Left forelimb (tissue), 1 donor: ENCODE results near the gene PHKG2.
"Not testable (repeated sequence)": the region's sequence is repeated elsewhere in the genome, so short reads cannot be mapped to it uniquely, and the experiment has no call there.

ENCODE experiments used
- DNase-seq: peaks from one replicate; pipeline ENCODE4 v3.0.0-alpha.2; 2018; ENCODE audit warnings: low spot score

Gene PHKG2, protein sequence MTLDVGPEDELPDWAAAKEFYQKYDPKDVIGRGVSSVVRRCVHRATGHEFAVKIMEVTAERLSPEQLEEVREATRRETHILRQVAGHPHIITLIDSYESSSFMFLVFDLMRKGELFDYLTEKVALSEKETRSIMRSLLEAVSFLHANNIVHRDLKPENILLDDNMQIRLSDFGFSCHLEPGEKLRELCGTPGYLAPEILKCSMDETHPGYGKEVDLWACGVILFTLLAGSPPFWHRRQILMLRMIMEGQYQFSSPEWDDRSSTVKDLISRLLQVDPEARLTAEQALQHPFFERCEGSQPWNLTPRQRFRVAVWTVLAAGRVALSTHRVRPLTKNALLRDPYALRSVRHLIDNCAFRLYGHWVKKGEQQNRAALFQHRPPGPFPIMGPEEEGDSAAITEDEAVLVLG

DNA sequence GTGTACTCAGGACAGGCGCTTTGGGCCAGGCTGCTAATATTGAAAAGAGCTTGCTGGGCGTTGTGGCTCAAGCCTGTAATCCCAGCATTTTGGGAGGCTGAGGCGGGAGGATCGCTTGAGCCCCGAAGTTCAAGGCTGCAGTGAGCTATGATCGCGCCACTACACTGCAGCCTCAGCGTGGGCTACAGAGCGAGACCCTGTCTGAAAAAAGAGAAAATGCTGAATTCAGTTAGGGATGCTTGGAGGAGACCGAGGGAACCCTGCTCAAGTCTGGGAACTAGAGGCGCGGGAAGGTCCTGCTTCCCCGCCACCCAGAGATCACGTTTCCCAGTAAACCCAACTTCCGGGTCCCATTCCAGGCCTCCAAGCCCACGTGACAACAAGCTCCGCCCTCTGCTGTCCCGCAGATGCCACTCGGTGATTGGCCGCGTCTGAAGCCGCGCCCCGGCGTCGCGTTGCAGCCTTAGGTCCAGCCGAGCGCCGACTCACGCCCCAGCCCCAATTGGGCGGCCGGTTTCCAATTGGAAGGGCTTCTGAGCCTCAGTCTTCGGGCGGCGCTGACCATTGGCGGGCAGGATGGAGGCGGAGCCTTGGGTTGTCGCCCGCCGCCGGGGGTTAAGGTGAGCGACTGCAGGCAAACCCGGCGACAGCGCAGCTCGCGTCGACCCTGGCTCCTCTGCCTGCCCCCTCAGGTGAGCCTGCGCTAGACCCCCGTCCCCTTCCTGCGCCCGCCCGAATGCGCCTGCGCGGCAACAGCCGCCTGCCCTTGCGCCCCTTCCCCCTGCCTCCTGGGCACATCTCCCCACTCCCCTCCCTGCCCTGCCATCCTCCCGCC lies at the start of gene PHKG2:
TSS of gene PHKG2 (plus strand) at position 627 of the 835 bp plus-strand sequence. CDS start 396 bp downstream, outside the sequence.
- peak; percentile 97 for DNase-seq

DNA sequence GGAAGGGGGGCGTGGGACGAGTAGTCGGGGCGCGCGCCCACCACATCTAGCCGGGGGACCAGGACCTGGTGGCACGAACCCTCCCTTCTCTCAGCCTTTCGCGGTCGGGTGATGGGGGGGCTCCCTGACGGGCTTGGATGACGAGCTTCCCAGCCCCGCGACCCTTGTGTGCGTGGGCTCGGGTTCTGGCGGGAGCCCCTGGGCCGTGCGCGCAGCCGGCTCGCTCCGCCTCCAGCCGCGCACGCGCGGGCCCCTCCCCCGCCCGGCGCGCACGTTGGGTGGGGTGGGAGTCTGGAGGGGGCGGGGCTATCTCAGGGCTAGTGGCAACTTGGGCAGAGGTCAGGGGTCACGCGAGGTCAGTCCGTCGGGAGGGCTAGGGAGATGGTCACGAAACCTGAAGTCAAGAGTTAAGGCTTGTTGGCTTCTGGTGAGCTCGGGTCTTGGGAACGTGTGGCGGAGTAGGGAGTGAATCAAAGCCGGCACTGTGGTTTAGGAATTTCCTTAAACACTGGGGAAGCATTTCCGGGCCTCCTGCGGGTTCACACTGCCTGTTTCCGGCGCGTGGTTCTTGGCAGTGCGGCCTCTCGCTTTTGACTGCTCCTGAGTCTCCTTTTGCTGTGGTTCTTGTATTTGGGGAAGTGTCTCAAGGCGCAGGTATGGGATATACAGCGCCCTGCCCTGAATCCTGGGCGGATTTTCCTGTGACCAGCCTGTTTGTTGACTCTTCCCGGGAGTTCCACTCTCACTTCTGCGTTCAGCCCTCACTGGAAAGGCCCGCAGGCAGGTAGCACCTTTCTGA lies 49.2 kb upstream of the PHKG2 start, which contains the start of gene SRCAP:
TSS of gene SRCAP (plus strand) at position 356 of the 799 bp plus-strand sequence. CDS start 1,654 bp downstream, outside the sequence.
- DNase-seq, result peak; percentile 89

DNA sequence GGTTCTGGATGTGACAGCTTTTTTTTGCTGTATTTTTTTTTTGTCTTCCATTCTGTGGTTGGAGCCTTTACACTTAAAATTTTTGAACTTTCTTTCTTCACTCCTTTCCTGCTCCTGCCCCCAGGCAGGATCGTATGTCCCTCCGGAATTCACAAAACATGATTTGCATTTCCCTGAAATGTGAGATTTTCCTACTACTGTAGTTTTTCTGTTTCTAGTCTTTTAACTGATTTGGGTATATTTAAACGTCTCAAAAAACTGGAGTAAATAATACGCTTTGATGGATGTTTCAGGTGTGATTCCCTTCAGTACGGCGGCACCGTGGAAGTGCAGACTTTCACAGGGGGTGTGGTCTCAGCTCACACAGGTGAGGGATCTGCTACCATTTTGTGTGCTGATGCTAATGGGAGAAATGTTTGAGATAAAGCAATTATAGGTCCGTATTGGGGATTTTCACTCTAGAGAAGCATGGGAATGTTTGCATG lies 48.6 kb upstream of the PHKG2 start:
- no peak for DNase-seq

DNA sequence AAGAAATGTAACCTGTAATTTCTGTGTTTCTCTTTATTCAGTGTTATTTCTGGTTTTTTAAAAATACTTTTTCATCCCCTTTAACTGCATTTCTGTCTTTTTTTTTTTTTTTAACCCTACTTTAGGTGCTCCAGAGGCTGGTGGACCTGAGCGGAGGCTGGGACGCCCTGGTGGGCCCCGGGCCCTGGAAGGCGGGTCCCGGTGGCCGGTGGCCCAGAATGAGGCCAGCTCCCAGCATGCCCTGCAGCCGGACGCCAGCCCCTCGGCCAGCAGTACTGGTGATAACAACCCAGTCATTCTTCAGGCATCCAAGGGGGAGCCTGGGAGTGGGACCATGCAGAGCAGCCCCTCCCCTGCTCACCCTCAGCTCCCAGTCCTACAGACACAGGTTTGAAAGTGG lies 47.7 kb upstream of the PHKG2 start:
- no peak for DNase-seq

DNA sequence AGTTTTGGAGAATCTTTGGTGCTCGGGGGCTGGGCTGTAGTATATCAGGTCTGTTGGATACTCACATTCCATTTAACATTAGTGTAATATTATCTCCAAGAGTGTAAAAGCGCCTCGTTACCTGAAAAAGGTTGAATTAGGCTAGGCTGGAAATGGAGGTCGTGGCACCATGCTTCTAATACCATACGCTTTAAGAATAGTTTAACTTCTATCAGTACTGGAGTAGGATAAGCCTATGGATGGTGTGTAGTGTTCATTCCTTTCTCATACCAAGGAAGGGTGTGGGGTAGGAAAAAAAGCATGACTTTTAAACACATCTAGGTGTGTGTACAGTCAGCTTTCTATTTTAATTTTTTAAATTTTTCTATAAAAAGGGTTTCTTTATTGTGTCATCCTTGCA lies 47.3 kb upstream of the PHKG2 start:
- no peak for DNase-seq

DNA sequence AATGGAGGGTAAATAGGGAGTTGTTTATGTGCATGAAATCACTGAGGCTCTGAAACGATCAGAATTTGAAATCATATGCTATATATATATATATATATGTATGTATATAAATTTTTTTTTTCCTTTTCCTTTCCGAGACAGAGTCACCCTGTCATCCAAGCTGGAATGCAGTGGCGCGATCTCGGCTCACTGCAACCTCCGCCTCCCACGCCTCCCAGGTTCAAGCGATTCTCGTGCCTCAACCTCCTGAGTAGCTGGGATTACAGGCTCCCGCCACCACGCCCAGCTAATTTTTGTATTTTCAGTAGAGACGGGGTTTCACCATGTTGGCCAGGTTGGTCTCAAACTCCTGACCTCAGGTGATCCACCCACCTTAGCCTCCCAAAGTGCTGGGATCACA lies 45.2 kb upstream of the PHKG2 start:
- not testable (repeated sequence) for DNase-seq

DNA sequence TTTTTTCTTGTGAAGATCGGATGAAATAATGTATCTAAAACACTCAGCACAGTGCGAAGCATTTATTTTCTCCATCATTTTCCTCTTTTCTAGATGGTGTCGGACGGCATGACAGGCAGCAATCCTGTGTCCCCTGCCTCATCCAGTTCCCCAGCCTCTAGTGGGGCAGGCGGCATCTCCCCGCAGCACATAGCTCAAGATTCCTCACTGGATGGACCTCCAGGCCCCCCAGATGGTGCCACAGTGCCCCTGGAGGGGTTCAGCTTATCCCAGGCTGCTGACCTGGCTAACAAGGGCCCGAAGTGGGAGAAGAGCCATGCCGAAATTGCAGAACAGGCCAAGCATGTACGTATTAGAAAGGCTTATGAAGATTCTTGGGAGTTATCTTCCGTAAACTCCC lies 44.3 kb upstream of the PHKG2 start:
- DNase-seq, result no peak

DNA sequence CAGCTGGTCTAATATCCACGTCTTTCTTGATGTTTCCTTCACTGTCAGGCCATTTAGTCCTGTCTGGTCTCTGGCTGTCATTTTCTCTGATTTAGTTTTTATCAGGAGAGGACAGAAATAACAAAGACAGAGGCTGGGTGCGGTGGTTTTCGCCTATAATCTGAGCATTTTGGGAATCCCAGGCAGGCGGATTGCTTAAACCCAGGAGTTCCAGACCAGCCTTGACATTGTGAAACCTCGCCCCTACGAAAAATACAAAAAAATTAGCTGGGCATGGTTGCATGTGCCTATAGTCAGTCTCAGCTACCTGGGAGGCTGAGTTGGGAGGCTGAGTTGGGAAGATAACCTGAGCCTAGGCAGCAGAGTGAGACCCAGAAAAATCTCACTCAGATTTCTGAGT lies 42.2 kb upstream of the PHKG2 start:
- no peak for DNase-seq

DNA sequence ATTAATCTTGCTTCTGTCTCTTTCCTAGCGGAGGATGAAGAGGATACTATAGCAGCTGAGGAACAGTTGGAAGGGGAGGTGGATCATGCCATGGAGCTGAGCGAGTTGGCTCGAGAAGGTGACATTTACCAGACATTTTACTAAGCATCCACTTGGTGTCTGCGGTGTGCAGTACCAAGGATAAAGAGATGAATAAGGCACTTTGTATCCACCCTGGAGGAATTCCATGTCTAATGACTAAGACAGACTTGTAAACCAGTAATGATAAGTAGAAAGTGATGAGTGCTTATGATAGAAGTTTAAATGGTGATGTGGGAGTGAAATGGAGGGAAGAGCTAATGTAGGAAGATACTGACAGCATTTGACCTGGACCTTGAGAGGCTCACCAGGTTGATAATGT lies 37.3 kb upstream of the PHKG2 start:
- DNase-seq, result no peak

DNA sequence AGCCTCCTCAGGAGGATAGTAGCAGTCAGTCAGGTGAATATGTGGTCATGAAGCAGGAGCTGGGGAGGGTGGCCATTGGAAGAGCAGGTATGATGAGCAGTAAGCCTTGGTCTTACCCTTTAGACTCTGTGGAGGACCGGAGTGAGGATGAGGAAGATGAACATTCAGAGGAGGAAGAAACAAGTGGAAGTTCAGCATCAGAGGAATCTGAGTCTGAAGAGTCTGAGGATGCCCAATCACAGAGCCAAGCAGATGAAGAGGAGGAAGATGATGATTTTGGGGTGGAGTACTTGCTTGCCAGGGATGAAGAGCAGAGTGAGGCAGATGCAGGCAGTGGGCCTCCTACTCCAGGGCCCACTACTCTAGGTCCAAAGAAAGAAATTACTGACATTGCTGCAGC lies 36.5 kb upstream of the PHKG2 start:
- no peak for DNase-seq

DNA sequence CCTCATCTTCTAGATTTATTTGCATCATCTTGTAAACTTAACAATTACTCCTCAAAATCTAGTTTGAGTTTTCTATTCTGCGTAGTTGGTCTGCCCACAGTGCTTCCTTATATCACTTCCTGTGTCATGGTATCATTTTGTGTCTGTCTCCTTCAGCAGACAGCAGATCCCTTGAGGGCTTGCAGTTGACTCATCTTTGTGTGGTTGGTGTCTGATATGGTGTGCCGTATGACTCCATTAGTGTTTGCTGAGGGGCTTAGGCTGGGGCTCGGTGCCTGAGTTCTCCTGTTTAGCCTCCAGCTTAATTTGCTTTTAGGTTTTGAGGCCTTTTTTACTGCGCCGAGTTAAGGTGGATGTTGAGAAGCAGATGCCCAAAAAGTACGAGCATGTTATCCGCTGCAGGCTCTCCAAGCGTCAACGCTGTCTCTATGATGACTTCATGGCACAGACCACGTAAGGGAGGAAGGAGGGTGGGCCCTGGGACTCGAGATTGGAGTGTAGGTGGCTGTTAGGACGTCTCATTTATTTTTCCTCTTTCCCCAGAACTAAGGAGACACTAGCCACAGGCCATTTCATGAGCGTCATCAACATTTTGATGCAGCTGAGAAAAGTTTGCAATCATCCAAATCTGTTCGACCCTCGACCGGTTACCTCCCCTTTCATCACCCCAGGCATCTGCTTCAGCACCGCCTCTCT lies 32.3 kb upstream of the PHKG2 start:
- DNase-seq, result no peak

DNA sequence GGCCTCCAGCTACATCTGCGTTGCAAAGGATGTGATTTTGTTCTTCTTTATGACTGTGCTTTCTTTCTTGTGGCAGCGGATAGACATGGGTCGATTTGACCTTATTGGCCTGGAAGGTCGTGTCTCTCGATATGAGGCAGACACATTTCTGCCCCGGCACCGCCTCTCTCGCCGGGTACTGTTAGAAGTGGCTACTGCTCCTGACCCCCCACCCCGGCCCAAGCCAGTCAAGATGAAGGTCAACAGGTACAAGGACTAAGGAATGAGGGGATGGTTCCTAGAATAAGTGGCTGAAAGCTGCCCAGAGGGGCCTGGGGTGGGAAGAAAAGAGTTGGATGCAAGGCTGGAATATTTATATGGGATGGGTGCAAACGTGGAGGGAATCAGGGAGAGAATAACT lies 28.1 kb upstream of the PHKG2 start:
- no peak for DNase-seq

DNA sequence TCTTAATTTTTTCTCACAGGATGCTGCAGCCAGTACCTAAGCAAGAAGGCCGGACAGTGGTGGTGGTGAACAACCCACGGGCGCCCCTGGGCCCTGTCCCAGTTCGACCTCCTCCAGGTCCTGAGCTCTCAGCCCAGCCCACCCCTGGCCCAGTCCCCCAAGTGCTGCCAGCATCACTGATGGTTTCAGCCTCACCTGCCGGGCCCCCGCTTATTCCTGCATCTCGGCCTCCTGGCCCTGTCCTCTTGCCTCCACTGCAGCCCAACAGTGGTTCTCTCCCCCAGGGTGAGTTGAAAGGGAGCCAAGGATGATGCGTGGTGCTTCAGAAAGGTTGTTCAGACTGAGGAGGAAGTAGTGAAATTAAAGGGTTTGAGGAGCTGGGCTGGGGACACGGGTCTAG lies 27.5 kb upstream of the PHKG2 start:
- DNase-seq, result no peak

DNA sequence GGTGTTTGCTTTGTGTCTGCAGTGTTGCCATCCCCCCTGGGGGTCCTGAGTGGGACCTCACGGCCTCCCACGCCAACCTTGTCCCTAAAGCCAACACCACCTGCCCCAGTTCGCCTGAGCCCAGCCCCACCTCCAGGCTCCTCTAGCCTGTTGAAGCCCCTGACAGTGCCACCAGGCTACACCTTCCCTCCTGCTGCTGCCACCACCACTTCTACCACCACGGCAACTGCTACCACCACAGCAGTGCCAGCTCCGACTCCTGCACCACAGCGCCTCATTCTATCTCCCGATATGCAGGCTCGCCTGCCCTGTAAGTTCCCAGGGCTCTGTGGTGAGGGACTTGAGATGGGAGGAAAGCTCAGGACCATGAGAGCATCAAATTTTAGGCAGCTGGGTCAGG lies 27.1 kb upstream of the PHKG2 start:
- no peak for DNase-seq

DNA sequence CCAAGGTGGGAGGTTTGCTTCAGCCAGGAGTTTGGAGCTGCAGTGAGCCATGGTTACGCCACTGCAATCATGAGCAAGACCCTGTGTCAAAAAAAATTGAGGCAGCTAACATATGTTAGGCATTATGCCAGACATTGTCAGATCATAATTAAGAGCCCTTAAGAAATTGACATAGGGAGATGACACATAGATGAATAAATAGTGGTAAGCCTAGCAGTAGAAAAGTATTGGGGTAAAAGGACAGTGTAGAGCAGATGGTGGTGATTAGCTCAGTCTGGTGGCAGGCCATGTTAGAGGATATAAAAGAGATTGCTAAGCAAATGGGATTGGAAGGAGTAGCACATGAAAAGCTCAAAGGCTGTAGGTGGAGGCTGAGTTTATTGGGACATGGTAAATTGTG lies 26.6 kb upstream of the PHKG2 start:
- DNase-seq, result no peak

DNA sequence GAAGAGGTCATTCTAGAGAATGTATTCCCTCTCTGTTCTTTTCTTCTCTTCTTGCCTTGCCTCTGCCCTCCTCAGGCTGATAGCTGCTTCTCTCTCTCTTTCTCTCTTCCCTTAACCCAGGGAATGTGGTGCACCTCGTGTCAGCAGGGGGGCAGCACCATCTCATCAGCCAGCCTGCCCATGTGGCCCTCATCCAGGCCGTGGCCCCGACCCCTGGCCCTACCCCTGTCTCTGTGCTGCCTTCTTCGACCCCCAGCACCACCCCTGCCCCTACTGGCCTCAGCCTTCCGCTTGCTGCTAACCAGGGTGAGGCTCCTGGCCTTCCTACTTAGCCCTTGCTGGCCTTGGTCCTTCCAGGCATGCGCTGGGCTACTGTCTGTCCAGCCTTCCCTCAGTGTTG lies 25.8 kb upstream of the PHKG2 start:
- no peak for DNase-seq

DNA sequence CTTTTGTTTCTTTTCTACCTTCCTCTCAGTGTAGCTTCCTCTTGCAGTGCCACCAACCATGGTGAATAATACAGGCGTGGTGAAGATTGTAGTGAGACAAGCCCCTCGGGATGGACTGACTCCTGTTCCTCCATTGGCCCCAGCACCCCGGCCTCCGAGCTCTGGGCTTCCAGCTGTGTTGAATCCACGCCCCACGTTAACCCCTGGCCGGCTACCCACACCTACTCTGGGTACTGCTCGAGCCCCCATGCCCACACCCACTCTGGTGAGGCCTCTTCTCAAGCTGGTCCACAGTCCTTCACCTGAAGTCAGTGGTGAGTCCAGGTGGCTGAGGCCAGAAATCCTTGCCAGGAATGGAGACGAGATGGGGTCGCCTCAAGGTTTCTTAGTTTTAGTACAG lies 25.3 kb upstream of the PHKG2 start:
- no peak for DNase-seq

DNA sequence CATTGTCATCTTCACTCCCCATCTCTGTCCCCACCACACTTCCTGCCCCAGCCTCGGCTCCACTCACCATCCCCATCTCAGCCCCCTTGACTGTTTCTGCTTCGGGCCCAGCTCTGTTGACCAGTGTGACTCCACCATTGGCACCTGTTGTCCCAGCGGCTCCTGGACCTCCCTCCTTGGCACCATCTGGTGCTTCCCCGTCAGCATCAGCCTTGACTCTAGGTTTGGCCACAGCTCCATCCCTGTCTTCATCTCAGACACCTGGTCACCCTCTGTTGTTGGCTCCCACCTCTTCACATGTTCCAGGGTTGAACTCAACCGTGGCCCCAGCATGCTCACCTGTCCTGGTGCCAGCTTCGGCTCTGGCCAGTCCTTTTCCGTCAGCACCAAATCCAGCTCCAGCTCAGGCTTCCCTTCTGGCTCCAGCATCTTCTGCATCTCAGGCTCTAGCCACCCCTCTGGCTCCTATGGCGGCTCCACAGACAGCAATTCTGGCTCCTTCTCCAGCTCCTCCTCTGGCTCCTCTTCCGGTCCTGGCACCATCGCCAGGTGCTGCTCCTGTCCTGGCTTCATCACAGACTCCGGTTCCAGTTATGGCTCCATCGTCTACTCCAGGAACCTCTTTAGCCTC lies 24.4 kb upstream of the PHKG2 start:
- DNase-seq, result no peak

DNA sequence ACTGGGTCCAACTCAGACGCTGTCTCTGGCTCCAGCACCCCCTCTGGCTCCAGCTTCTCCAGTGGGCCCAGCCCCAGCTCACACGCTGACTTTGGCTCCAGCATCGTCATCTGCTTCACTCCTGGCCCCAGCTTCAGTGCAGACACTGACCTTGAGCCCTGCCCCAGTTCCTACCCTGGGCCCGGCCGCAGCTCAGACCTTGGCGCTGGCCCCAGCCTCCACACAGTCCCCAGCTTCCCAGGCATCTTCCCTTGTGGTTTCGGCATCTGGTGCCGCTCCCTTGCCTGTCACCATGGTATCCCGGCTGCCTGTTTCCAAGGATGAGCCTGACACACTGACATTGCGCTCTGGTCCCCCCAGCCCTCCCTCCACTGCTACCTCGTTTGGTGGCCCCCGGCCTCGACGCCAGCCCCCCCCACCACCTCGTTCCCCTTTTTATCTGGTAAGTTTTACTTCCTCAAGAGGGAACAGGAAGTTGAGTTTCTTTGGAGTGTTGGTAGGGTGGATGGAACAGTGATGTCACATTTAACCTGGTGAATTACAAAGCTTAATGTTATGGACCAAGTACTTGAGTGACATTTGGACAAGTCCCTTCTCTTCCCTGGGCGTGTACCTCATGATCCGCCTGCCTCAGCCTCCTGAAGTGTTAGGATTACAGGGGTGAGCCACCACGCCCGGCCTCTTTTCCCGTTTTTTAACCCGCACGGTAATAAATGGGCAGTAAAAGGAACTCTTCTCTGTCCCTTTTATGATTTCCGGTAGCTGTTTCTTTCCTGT lies 23.4 kb upstream of the PHKG2 start:
- DNase-seq, result peak; percentile 44

DNA sequence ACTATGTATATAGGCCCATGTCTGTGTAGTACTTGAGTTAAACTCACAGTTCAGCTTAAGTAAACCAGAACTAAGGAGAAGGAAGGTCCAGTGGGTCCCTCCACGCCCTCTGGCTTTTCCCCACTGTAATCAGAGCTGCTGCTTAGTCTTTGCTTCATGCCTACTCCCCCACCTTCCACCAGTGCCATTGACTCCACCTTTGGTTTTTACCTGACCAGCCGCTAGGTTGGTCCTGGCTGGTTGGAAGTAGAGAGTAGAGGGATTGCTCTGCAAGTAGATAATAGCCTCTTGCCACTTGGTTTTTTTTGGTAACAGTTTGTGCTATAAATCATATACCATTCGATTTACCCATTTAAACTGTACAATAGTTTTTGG lies 22.8 kb upstream of the PHKG2 start:
- DNase-seq, result no peak
